Progenitor cell of endocrine pancreas (in vitro differentiated cells): ENCODE measurements around the gene EMX1. TPM values are rescaled to one million over a fixed set of nuclear protein-coding genes. Genes with fewer than 3 reads are reported as not detected.

Source experiments
- DNase-seq: peaks from one replicate; pipeline ENCODE4 v3.0.0; 2021; ENCODE audit warnings: low spot score; ENCODE audit not compliant: unreplicated experiment
- H3K27ac Mint-ChIP-seq: 2 replicates; pipeline ENCODE4 v1.8.0; 2021; ENCODE audit warnings: mild to moderate bottlenecking, moderate library complexity, mixed read lengths
- H3K27me3 Mint-ChIP-seq: 2 replicates; pipeline ENCODE4 v1.8.0; 2021; ENCODE audit warnings: mixed read lengths
- H3K36me3 Mint-ChIP-seq: 2 replicates; pipeline ENCODE4 v1.8.0; 2022; ENCODE audit warnings: mixed read lengths; ENCODE audit not compliant: insufficient read depth
- H3K4me1 Mint-ChIP-seq: 2 replicates; pipeline ENCODE4 v1.8.0; 2021; ENCODE audit warnings: low read depth, mixed read lengths
- H3K4me3 Mint-ChIP-seq: 2 replicates; pipeline ENCODE4 v1.8.0; 2021; ENCODE audit warnings: low read depth, mild to moderate bottlenecking, moderate library complexity, mixed read lengths
- H3K9me3 Mint-ChIP-seq: 2 replicates; pipeline ENCODE4 v1.8.0; 2021; ENCODE audit warnings: low read depth, mixed read lengths
- CTCF ChIP-seq: fragments of 200-600 bp; sonication (generic); IDR thresholded peaks from one replicate; pipeline ENCODE4 v1.5.0; 2021; ENCODE audit warnings: antibody characterized with exemption, mild to moderate bottlenecking; ENCODE audit not compliant: unreplicated experiment
- total RNA-seq: library from RNA; stranded (reverse); gene quantifications from 2 replicates; pipeline ENCODE4 v1.2.1, GENCODE V29; 2021

EMX1 gene
- total RNA-seq, 1 donor from 2014 or later: 0.69 TPM

GRCh38 chr2:72953976-72954375, 36.7 kb downstream of the EMX1 start:
- Mint-ChIP-seq H3K4me1 (peaks cover 26% of the 10 kb centered on the region), H3K27ac (no peak overlapping the region), H3K27me3 (no peaks in the 10 kb centered on the region), H3K9me3 (no peaks in the 10 kb centered on the region), H3K36me3 (peaks cover 3% of the 10 kb centered on the region), H3K4me3 (no peak overlapping the region)
- no peak for DNase-seq
- TF ChIP-seq CTCF: no peak

- H3K4me1 Mint-ChIP-seq: peaks cover 26% of the 10 kb centered on the region
- H3K36me3 Mint-ChIP-seq: peaks cover 4% of the 10 kb centered on the region
- H3K4me3 Mint-ChIP-seq: no peak overlapping the region
- TF ChIP-seq CTCF: no peak
- no peaks in the 10 kb centered on the region for H3K27me3 Mint-ChIP-seq
- H3K9me3 Mint-ChIP-seq: no peaks in the 10 kb centered on the region
- peak overlapping the region; percentile 87 for H3K27ac Mint-ChIP-seq
- DNase-seq: no peak
These were observed 37.3 kb downstream of the EMX1 start for GRCh38 chr2:72954376-72955227.

- DNase-seq: no peak
- no peaks in the 10 kb centered on the region for H3K9me3 Mint-ChIP-seq
- H3K27ac Mint-ChIP-seq: peak overlapping the region; percentile 87
- no peak for TF ChIP-seq CTCF
- no peak overlapping the region for H3K4me3 Mint-ChIP-seq
- H3K36me3 Mint-ChIP-seq: peaks cover 7% of the 10 kb centered on the region
- H3K4me1 Mint-ChIP-seq: peaks cover 28% of the 10 kb centered on the region
- no peaks in the 10 kb centered on the region for H3K27me3 Mint-ChIP-seq
These were observed 38.1 kb downstream of the EMX1 start for GRCh38 chr2:72955228-72956049.

GRCh38 chr2:72956050-72956395, 38.7 kb downstream of the EMX1 start:
- Mint-ChIP-seq H3K27me3 (no peaks in the 10 kb centered on the region), H3K4me1 (peaks cover 34% of the 10 kb centered on the region), H3K9me3 (no peaks in the 10 kb centered on the region), H3K27ac (no peak overlapping the region), H3K36me3 (peaks cover 10% of the 10 kb centered on the region), H3K4me3 (no peak overlapping the region)
- no peak for TF ChIP-seq CTCF
- no peak for DNase-seq

GRCh38 chr2:72956936-72957335, 39.6 kb downstream of the EMX1 start:
- no peak overlapping the region for H3K27ac Mint-ChIP-seq
- H3K36me3 Mint-ChIP-seq: peaks cover 10% of the 10 kb centered on the region
- TF ChIP-seq CTCF: no peak
- H3K9me3 Mint-ChIP-seq: no peaks in the 10 kb centered on the region
- DNase-seq: no peak
- H3K4me1 Mint-ChIP-seq: peaks cover 31% of the 10 kb centered on the region
- H3K27me3 Mint-ChIP-seq: no peaks in the 10 kb centered on the region
- H3K4me3 Mint-ChIP-seq: no peak overlapping the region
